HG03571 (cell line): ENCODE results near the gene LITAF.
"Not testable (repeated sequence)": the region's sequence is repeated elsewhere in the genome, so short reads cannot be mapped to it uniquely, and the experiment has no call there.

ENCODE experiments used
- ATAC-seq: cut with Tn5 transposase; IDR thresholded peaks from one replicate; pipeline ENCODE4 v1.9.1; 2021; ENCODE audit not compliant: unreplicated experiment

The LITAF gene

GRCh38 chr16:11621539-11621919, 34.8 kb upstream of the LITAF start:
- no peak for ATAC-seq

DNA sequence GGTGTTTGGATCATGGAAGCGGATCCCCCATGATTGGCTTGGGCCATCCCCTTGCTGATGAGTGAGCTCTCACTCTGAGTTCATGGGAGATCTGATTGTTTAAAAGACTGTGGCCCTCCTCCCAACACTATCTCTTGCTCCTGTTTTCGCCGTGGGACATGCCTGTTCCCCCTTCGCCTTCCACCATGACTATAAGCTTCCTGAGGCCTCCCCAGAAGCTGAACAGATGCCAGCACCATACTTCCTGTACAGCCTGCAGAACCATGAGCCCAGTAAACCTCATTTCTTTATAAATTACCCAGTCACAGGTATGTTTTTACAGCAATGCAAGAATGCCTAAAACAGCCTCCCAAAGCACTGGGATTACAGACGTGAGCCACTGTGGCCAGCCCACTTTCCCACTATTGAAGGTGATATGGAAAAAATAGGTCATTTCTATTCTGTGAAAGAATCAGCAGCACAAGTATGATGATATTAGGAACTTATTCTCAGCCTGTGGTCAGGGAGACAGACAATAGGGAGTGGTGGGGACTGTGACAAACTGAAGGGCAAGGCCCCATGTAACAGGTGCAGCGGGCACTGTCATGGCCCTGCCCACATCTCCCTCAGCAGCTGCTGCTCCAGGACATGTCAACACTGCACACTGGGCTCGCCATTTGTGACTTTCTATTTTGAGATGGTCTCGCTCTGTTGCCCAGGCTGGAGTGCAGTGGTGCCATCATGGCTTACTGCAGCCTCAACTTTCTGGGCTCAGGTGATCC, 33.7 kb upstream of the LITAF start:
- ATAC-seq: no peak

- ATAC-seq: peak; percentile 49
Measured at GRCh38 chr16:11619327-11619851, 32.7 kb upstream of the LITAF start.

GRCh38 chr16:11618107-11618717, 31.5 kb upstream of the LITAF start:
- ATAC-seq: no peak

DNA sequence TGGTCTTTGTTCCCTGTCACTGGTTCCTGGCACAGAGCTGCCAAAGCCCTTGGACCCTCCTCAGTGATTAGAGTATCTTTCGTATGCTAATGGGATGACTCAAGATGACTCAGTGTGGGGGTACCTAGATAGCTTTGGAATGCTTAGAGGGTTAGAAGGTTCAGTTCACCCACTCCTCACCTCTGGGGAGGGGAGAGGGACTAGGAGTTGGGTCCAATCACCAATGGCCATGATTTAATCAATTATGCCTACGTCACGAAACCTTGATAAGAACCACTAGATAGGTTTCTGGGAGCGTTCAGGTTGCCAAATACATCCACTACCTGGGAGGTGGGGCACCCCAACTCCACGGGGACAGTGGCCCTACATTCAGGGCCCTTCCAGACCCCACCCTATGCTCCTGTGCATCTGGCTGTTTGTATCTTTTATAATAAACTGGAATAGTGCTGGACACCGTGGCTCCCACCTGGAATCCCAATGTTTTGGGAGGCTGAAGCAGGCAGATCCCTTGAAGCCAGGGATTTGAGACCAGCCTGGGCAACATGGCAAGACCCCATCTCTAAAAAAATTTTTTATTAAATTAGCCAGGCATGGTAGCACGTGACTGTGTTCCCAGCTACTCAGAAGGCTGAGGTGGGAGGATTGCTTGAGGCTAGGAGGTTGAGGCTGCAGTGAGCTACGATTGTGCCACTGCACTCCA, 29.2 kb upstream of the LITAF start:
- no peak for ATAC-seq

GRCh38 chr16:11614587-11615175, 28.0 kb upstream of the LITAF start:
- no peak for ATAC-seq

DNA sequence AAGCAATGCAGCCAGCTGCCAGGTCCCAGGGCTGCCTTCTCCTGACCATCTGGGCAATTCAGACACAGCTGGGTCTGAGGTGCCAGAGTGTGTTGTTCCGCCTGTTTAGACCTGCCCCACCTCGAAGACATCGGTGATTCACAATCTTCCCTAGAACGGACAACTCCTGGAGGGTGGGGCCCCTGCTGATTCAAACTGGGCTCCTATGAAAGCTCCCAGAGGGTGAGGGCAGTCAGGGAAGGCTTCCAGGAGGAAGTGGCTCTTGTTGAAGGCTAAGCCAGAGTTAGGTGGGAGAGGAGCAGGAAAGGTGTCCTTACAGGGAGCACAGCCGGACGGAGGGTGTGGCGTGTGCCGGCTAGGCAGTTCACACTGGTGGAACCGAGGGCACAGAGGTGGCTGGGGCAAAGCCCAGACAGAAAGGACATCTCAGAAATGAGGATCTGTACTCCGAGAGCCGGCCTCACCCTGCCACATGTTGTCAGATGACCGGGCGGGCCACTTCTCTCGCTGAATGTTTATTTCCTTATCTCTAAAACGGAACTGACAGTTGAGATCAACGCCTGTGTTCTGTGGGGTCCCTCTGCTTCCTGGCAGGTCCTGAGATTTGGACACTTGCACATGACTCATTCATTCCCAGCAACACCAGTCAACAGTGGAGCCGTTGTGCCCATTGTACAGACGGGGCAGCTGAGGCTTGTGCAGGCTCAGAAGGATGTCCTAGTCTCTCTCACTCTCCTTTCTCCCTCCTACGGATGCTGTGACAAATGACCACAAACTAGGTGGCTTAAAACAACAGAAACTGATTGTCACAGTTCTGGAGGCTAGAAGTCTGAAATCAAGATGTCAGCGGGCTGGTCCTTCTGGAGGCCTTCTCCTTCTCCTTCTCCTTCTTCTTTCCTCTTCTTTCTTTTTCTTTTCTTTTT, 26.9 kb upstream of the LITAF start:
- peak; percentile 39 for ATAC-seq

- ATAC-seq: no peak
Measured at GRCh38 chr16:11612665-11613025, 25.9 kb upstream of the LITAF start.

DNA sequence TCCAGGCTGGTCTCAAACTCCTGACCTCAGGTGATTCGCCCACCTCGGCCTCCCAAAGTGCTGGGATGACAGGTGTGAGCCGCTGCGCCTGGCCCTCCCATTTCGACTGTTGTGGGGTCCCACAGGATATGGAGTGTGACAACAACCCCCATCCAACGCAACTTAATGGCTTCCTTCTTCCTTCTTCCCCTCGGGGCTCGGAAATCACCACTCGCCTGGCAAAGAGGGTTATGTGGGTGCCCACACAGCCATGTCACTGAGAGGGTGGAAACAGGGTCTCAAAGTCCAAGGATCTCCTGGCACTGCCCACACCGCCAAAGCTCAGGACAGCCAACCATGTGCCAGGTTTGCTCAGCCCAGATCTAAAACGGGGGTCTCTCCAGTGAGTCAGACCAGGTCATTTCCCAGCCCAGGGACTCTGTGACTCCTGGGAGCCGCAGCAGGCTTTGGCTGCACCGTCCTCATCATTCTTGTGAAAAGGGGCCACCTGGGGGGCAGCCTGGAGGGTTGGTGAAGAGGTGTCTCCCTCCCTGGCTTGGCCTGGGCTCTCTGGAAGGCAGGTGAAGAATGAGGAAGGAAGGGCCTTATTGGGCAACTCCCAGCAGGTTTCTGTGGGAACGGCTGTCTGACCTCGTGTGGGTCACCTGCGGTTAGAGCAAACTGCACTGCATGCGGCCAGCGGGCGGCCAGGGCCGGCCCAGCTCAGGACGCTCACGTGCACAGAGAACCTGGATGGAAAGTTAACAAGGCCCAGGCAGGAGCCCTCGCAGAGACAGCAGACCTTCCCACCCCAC, 25.3 kb upstream of the LITAF start:
- no peak for ATAC-seq

DNA sequence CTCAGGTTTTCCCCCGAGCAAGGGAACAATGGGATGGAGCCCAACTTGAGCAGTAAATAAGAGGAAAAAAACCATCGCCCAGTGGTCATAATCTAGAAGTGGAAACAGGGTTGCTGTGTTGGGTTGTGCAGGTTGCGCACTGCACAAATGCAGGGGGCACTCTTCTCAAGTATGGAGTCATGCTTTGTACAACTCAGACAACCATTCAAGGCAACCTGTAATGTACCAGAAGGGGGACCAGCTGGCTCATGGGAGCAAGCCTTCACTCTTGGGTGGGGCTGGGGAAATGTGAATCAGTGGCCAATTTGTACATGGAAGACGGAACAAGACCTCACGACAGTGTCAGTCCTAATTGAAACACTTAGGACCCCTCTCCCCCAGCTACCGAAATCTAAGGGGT, 23.9 kb upstream of the LITAF start:
- ATAC-seq: no peak

DNA sequence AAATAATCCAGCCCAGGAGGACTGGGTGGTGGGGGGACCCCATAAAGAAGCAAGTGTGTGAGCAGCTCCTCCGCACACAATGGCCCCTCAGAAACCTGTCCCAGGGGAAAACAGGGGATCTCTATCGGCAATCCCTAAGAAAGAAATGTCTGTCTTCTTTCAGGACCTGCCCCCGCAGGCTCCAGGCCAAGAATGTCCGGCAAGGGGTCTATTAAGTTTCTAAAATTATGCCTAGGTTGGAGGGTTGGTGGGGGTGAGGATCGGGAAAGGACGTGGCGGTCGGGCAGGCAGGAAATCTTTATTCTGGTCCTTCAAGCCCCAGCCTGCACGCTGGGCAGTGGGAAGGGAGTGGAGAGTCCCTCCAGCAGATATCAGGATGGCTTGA, 23.4 kb upstream of the LITAF start:
- no peak for ATAC-seq

GRCh38 chr16:11609474-11610120, 22.9 kb upstream of the LITAF start:
- no peak for ATAC-seq

DNA sequence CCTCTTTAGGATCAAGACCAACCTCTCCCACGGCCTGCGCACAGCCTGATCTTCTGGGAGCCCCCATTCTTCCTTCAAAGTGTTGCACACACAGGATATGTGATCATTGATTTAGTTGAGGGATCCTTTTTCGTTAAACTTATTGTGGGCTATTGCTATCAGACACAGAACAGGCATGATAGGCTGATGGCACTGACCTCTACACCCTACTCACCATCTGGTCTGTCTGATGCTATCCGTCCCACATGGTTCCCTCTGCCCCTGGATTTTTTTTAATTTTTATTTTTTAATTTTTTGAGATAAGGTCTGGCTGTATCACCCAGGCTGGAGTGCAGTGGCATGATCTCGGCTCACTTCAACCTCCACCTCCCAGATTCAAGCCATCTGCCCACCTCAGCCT, 19.2 kb upstream of the LITAF start:
- no peak for ATAC-seq

DNA sequence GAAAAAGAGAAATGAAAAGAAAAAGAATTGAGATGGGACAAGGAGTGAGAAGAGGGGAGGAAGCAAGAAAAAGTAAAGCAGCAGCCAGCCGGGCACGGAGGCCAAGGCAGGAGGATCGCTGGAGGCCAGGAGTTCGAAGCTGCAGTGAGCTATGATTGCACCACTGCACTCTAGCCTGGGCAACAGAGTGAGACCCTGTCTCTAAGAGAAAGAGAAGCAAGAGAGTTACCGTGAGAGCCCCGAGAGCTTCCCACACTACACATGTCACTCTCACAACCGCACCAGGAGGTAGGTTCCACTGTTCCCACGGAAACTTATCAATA, 18.8 kb upstream of the LITAF start:
- no peak for ATAC-seq

GRCh38 chr16:11604783-11605563, 18.3 kb upstream of the LITAF start:
- no peak for ATAC-seq

- ATAC-seq: not testable (repeated sequence)
Measured at GRCh38 chr16:11604296-11604695, 17.6 kb upstream of the LITAF start.

- no peak for ATAC-seq
Measured at GRCh38 chr16:11603331-11603750, 16.6 kb upstream of the LITAF start.

DNA sequence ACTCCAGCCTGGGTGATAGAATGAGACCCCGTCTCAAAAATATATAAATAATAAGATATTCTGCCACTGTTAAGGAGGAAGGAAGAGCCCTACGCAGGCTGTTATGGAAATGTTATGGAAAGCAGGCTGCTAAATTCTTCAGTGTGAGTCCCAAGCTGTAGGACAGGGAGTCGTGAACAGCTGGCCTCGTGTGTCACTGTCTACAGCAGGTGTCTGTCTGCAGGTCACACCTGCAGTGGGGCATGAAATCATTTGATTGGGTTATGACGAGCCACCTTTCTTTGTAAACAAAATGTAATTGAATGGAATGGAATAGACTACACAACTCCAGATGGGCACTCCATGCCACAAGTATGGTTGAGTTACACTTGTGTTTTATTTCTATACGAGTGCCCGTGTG, 15.6 kb upstream of the LITAF start:
- no peak for ATAC-seq

DNA sequence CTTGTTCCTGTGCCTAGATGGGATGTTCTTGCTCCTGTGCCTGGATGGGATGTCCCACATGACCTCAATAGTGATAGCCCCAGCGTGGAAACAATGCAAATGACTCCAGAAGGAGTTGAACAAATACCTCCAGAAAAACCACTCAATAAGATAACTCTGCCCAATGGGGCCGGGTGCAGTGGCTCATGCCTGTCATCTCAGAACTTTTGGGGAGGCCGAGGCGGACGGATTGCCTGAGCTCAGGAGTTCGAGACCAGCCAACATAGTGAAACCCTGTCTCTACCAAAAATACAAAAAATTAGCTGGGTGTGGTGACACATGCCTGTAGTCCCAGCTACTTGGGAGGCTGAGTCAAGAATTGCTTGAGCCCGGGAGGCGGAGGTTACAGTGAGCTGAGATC, 15.2 kb upstream of the LITAF start:
- no peak for ATAC-seq
